K562 (cell line): ENCODE data around the gene CDIPT. TPM values are rescaled to one million over a fixed set of nuclear protein-coding genes. Genes with fewer than 3 reads are reported as not detected.

Source experiments
- ATAC-seq: fragments of 200-7000 bp; cut with Tn5 transposase; 3 replicates; pipeline ENCODE4 v1.9.1; 2020; ENCODE audit warnings: moderate library complexity
- BruUV-seq: library from RNA; stranded (reverse); fragments of 400-500 nt; replicated peaks from 2 replicates; lab custom pipeline; 2021; lab: Mats Ljungman, UMichigan
- CTCF ChIA-PET: fragments of 300-600 bp; formaldehyde crosslinking; extraction: SDS; loops from one replicate; lab custom pipeline; 2021; ENCODE audit warnings: low intra/inter-chr PET ratio; lab: Yijun Ruan, JAX
- POLR2A ChIA-PET: fragments of 300-600, 350-650 bp; sonication (Branson Sonifier 250); formaldehyde crosslinking; extraction: SDS; loops from one replicate; lab custom pipeline; 2021; ENCODE audit warnings: antibody characterized with exemption, inconsistent platforms; lab: Yijun Ruan, JAX
- DNase-seq, 4 experiments: peaks; one replicate each; pipeline versions ENCODE4 v3.0.0 to v3.0.0-alpha.2; 2011 to 2018; ENCODE audit warnings: low spot score in 3 of 4, mixed read lengths in 3 of 4; ENCODE audit errors: extremely low read depth in 1 of 4
- FAIRE-seq: peaks from 2 replicates; lab custom pipeline; 2011; peaks lifted over from hg19 to GRCh38; lab: Jason Lieb, UNC
- H2AFZ ChIP-seq: 2 replicates; pipeline ENCODE4 v1.6.0; 2011; ENCODE audit warnings: low read depth, low read length, control low read depth, inconsistent platforms
- H3K27ac ChIP-seq: fragments of 200-600 bp; 3 replicates; pipeline ENCODE4 v1.8.0; 2011; ENCODE audit warnings: low read depth, mild to moderate bottlenecking, control low read depth, inconsistent platforms, low read length, moderate library complexity, mixed read lengths; ENCODE audit errors: extremely low read depth
- H3K27me3 ChIP-seq, 2 experiments: fragments of 300-600 bp in 1 of 2; 2 replicates in 1 of 2; 3 replicates in 1 of 2; pipeline versions ENCODE4 v1.6.0 to v1.8.0; 2011; ENCODE audit warnings: inconsistent platforms in 2 of 2, low read length in 2 of 2, mild to moderate bottlenecking in 1 of 2, mixed read lengths in 1 of 2, moderate library complexity in 1 of 2; ENCODE audit not compliant: control insufficient read depth in 2 of 2, insufficient read depth in 2 of 2
- H3K36me3 ChIP-seq: fragments of 300-600 bp; 3 replicates; pipeline ENCODE4 v1.8.0; 2011; ENCODE audit warnings: mild to moderate bottlenecking, low read length, inconsistent platforms; ENCODE audit not compliant: control insufficient read depth, insufficient read depth
- H3K4me1 ChIP-seq, 2 experiments: fragments of 200-600 bp in 1 of 2; replicated peaks in 1 of 2; 2 replicates in 1 of 2; 3 replicates in 1 of 2; pipeline versions ENCODE4 v1.5.1 to v1.8.0; 2011; ENCODE audit warnings: inconsistent platforms in 2 of 2, low read length in 2 of 2, mild to moderate bottlenecking in 1 of 2, mixed read lengths in 1 of 2, moderate library complexity in 1 of 2; ENCODE audit not compliant: control insufficient read depth in 2 of 2, insufficient read depth in 2 of 2
- H3K4me2 ChIP-seq: 2 replicates; pipeline ENCODE4 v1.6.1; 2011; ENCODE audit warnings: low read length, control low read depth, inconsistent platforms, mixed read lengths; ENCODE audit not compliant: insufficient read depth
- H3K4me3 ChIP-seq: fragments of 200-600 bp; sonication (generic), shearing (Covaris generic); 2 replicates; pipeline ENCODE4 v1.5.1; 2016; ENCODE audit warnings: control low read depth, inconsistent platforms
- H3K79me2 ChIP-seq: fragments of 200-600 bp; 3 replicates; pipeline ENCODE4 v1.8.0; 2011; ENCODE audit warnings: low read length, inconsistent platforms; ENCODE audit not compliant: control insufficient read depth, insufficient read depth
- H3K9ac ChIP-seq, 2 experiments: 2 replicates each; pipeline versions ENCODE4 v1.6.0 to v1.6.1; 2011; ENCODE audit warnings: low read depth in 2 of 2, low read length in 2 of 2, control low read depth in 1 of 2, inconsistent platforms in 1 of 2, mild to moderate bottlenecking in 1 of 2, mixed read lengths in 1 of 2; ENCODE audit not compliant: insufficient read depth in 1 of 2
- H3K9me1 ChIP-seq: one replicate; pipeline ENCODE4 v1.6.0; 2011; ENCODE audit warnings: inconsistent platforms, mild to moderate bottlenecking, low read length, moderate library complexity; ENCODE audit not compliant: control insufficient read depth, insufficient read depth
- H3K9me3 ChIP-seq: replicated peaks from 2 replicates; pipeline ENCODE4 v1.5.1; 2011; ENCODE audit warnings: low read depth, low read length, inconsistent platforms; ENCODE audit not compliant: control insufficient read depth, insufficient read depth
- H4K20me1 ChIP-seq: replicated peaks from 2 replicates; pipeline ENCODE4 v1.6.1; 2011; ENCODE audit warnings: low read length, inconsistent platforms, mixed read lengths; ENCODE audit not compliant: control insufficient read depth, insufficient read depth
- CAMTA2 ChIP-seq: fragments of 250-450 bp; sonication (Bioruptor Pico); conservative IDR thresholded peaks from 2 replicates; pipeline ENCODE4 v1.5.1; 2022
- CLOCK ChIP-seq: fragments of 250-450 bp; sonication (Bioruptor Pico); IDR thresholded peaks from 2 replicates; pipeline ENCODE4 v1.4.0; 2020; ENCODE audit warnings: mild to moderate bottlenecking, moderate library complexity, borderline replicate concordance
- KDM5B ChIP-seq: fragments of 200-600 bp; sonication (generic); IDR thresholded peaks from 2 replicates; pipeline ENCODE4 v1.6.1; 2012; ENCODE audit warnings: low read depth, mild to moderate bottlenecking, moderate library complexity, low read length, control low read depth, inconsistent platforms; ENCODE audit not compliant: insufficient replicate concordance
- TCF3 ChIP-seq: sonication (generic); formaldehyde crosslinking; IDR thresholded peaks from 2 replicates; pipeline ENCODE4 v1.4.0; 2020; ENCODE audit warnings: mild to moderate bottlenecking, missing genetic modification reagents
- WGBS: fragments of 100-300 bp; shearing (Covaris generic); methylation state at CpG from one replicate; pipeline ENCODE4 v1.1.6; 2016; ENCODE audit warnings: low coverage, mixed read lengths; ENCODE audit not compliant: insufficient coverage; ENCODE audit errors: missing lambda C conversion rate; 5-methylcytosine and 5-hydroxymethylcytosine counted together
- in situ Hi-C: fragments of 300-500 bp; cut with MboI; formaldehyde crosslinking; loops from 4 replicates; pipeline ENCODE4 v1.15.0; 2018; ENCODE audit warnings: inconsistent platforms, mixed read lengths
- intact Hi-C: fragments of 100-400 bp; cut with micrococcal nuclease; formaldehyde crosslinking; loops from 2 replicates; pipeline ENCODE4 v1.14.2; 2022
- polyA plus RNA-seq, 8 experiments: library from polyadenylated mRNA; depleted of rRNA in 4 of 8; stranded (reverse) in 5 of 8; unstranded in 3 of 8; fragments of >200 nt; fragmentation: Nextera tagmentation in 2 of 8; fragmentation: Illumina TruSeq in 1 of 8; extraction: Ambion mirVana in 2 of 8; extraction: Trizol in 1 of 8; gene quantifications; 2 replicates each; pipeline versions ENCODE4 v1.2.1 to v1.2.3, GENCODE V29; 2011 to 2014; ENCODE audit warnings: inconsistent platforms in 1 of 8, missing spikeins in 1 of 8
- total RNA-seq, 7 experiments: library from RNA; depleted of rRNA in 6 of 7; stranded (reverse); fragments of >200 nt in 6 of 7; fragmentation: Illumina TruSeq in 2 of 7; extraction: Trizol in 2 of 7; gene quantifications; 2 replicates each; pipeline versions ENCODE4 v1.2.1 to v1.2.3, GENCODE V29; 2011 to 2021; ENCODE audit warnings: low replicate concordance in 1 of 7

Gene CDIPT
- total and polyA plus RNA-seq, 9 of the 15 experiments (the other 6 are each of a cell fraction or from before 2014, with no cell fraction given): 1.3 to 37.0 (median 23.0) TPM

- no peak overlapping the region for H3K4me3 ChIP-seq
- WGBS: 74% methylated on average over 7 of the region's 9 CpGs
- peaks cover 21% of the 10 kb centered on the region; the same call in 1 of the 2 replicates for H4K20me1 ChIP-seq
- H3K9me1 ChIP-seq: no peaks in the 10 kb centered on the region
- peak overlapping the region in 1 of 2 experiments; percentile 49; a peak in 2 of 4 replicates for H3K9ac ChIP-seq
- TF ChIP-seq CAMTA2 (CRISPR knock-in tag) (no peak), TCF3 (CRISPR knock-in tag) (no peak), KDM5B (peak; percentile 1), CLOCK (CRISPR knock-in tag) (no peak)
- peak overlapping the region; percentile 64; the same call in 1 of the 2 replicates for H3K4me2 ChIP-seq
- DNase-seq: no peak
- peaks cover 43 to 82% of the 10 kb centered on the region in 2 experiments for H3K4me1 ChIP-seq
- peak overlapping the region; percentile 71; the same call in 1 of the 2 replicates for H2AFZ ChIP-seq
- intact Hi-C loops: loop anchor here (10.0 kb wide), 1 partner anchor 212 kb away; the partner anchor contains the start of gene C16orf92
- no peak for FAIRE-seq
- CTCF ChIA-PET: no interaction called here
- H3K27ac ChIP-seq: no peak overlapping the region
- peaks cover 44% of the 10 kb centered on the region for H3K79me2 ChIP-seq
- in situ Hi-C loops: no loop called here
- H3K9me3 ChIP-seq: no peaks in the 10 kb centered on the region
- POLR2A ChIA-PET: interaction anchor here (0.5 to 1.5 kb wide), 5 partner anchors 13 to 642 kb away, joined by 3 read pairs; no protein-coding TSS in a partner anchor
- no TSS peak for BruUV-seq
- no peak for ATAC-seq
- peaks cover 31% of the 10 kb centered on the region for H3K36me3 ChIP-seq
- no peaks in the 10 kb centered on the region for H3K27me3 ChIP-seq
Measured at GRCh38 chr16:29812754-29813643, 50.0 kb downstream of the CDIPT start.
